GM12878 (cell line): Measurements from ENCODE around the gene ROBO1. TPM values are rescaled to one million over a fixed set of nuclear protein-coding genes. Genes with fewer than 3 reads are reported as not detected.

Experiments used
- ATAC-seq: fragments of 200-7000 bp; cut with Tn5 transposase; 3 replicates; pipeline ENCODE4 v1.9.1; 2020; ENCODE audit warnings: mild to moderate bottlenecking, moderate library complexity
- BruUV-seq: library from RNA; stranded (reverse); fragments of 400-500 nt; replicated peaks from 2 replicates; lab custom pipeline; 2021; lab: Mats Ljungman, UMichigan
- CTCF ChIA-PET: fragments of 300-600 bp; sonication (Branson Sonifier 250); formaldehyde crosslinking; extraction: SDS; loops from one replicate; lab custom pipeline; 2021; ENCODE audit warnings: inconsistent platforms; lab: Yijun Ruan, JAX
- POLR2A ChIA-PET: fragments of 350-600 bp; formaldehyde crosslinking; extraction: SDS; loops from one replicate; lab custom pipeline; 2021; ENCODE audit warnings: inconsistent platforms; lab: Charles Lee
- RAD21 ChIA-PET: fragments of 300-600 bp; sonication (Branson Sonifier 250); formaldehyde crosslinking; loops from one replicate; lab custom pipeline; 2023; ENCODE audit warnings: antibody characterized with exemption; ENCODE audit not compliant: unreplicated experiment; lab: Charles Lee
- SMC1A ChIA-PET: fragments of 300-600 bp; sonication (Branson Sonifier 250); formaldehyde crosslinking; loops from one replicate; lab custom pipeline; 2023; ENCODE audit not compliant: unreplicated experiment, uncharacterized antibody; lab: Charles Lee
- DNase-seq: peaks from one replicate; pipeline ENCODE4 v3.0.0-alpha.2; 2011; ENCODE audit warnings: low read depth, low spot score
- FAIRE-seq: peaks from 3 replicates; lab custom pipeline; 2011; peaks lifted over from hg19 to GRCh38; lab: Jason Lieb, UNC
- H2AFZ ChIP-seq: 2 replicates; pipeline ENCODE4 v1.6.0; 2011; ENCODE audit warnings: low read depth, low read length, control low read depth; ENCODE audit not compliant: control insufficient read depth
- H3K27ac ChIP-seq: 2 replicates; pipeline ENCODE4 v1.5.1; 2011; ENCODE audit warnings: control low read depth; ENCODE audit not compliant: control insufficient read depth, insufficient read depth
- H3K27me3 ChIP-seq, 2 experiments: replicated peaks in 1 of 2; 2 replicates each; pipeline versions ENCODE4 v1.6.0 to v1.6.1; 2011; ENCODE audit warnings: low read length in 1 of 2; ENCODE audit not compliant: control insufficient read depth in 2 of 2, insufficient read depth in 2 of 2
- H3K36me3 ChIP-seq, 2 experiments: 2 replicates each; pipeline ENCODE4 v1.5.1; 2011; ENCODE audit warnings: low read length in 1 of 2; ENCODE audit not compliant: control insufficient read depth in 2 of 2, insufficient read depth in 2 of 2
- H3K4me1 ChIP-seq: 2 replicates; pipeline ENCODE4 v1.6.1; 2011; ENCODE audit warnings: mild to moderate bottlenecking, low read length, moderate library complexity, mixed read lengths; ENCODE audit not compliant: control insufficient read depth, insufficient read depth
- H3K4me2 ChIP-seq: 2 replicates; pipeline ENCODE4 v1.6.0; 2011; ENCODE audit warnings: control low read depth; ENCODE audit not compliant: control insufficient read depth, insufficient read depth
- H3K4me3 ChIP-seq: fragments of 200-600 bp; sonication (generic); 2 replicates; pipeline ENCODE4 v1.5.1; 2016
- H3K79me2 ChIP-seq: 2 replicates; pipeline ENCODE4 v1.6.0; 2011; ENCODE audit warnings: low read length; ENCODE audit not compliant: control insufficient read depth, insufficient read depth
- H3K9ac ChIP-seq: 2 replicates; pipeline ENCODE4 v1.8.0; 2011; ENCODE audit warnings: low read length, control low read depth, mixed read lengths; ENCODE audit not compliant: control insufficient read depth, insufficient read depth
- H3K9me3 ChIP-seq: replicated peaks from 3 replicates; pipeline ENCODE4 v1.5.1; 2011; ENCODE audit warnings: mild to moderate bottlenecking, low read length; ENCODE audit not compliant: control insufficient read depth, insufficient read depth
- H4K20me1 ChIP-seq: 2 replicates; pipeline ENCODE4 v1.6.0; 2011; ENCODE audit not compliant: control insufficient read depth, insufficient read depth
- BCLAF1 ChIP-seq: fragments of 450-650 bp; IDR thresholded peaks from 2 replicates; pipeline ENCODE4 v1.6.1; 2017; ENCODE audit warnings: antibody characterized with exemption, mild to moderate bottlenecking, moderate library complexity
- CREM ChIP-seq: IDR thresholded peaks from 2 replicates; pipeline ENCODE4 v1.6.1; 2014; ENCODE audit warnings: antibody characterized with exemption, low read depth
- E2F8 ChIP-seq: fragments of 450-650 bp; IDR thresholded peaks from 2 replicates; pipeline ENCODE4 v1.6.1; 2018; ENCODE audit warnings: mild to moderate bottlenecking, low read depth, moderate library complexity; ENCODE audit not compliant: partially characterized antibody
- HDAC2 ChIP-seq: fragments of 200-600 bp; sonication (generic); IDR thresholded peaks from 2 replicates; pipeline ENCODE4 v1.6.1; 2017
- HDAC6 ChIP-seq: fragments of 200-600 bp; sonication (generic); IDR thresholded peaks from one replicate; pipeline ENCODE4 v1.8.0; 2017; ENCODE audit warnings: antibody characterized with exemption; ENCODE audit not compliant: unreplicated experiment
- RCOR1 ChIP-seq: conservative IDR thresholded peaks from 2 replicates; pipeline ENCODE4 v1.6.1; 2012; ENCODE audit warnings: low read depth, low read length, improper control_type of control experiment
- RUNX3 ChIP-seq: IDR thresholded peaks from 2 replicates; pipeline ENCODE4 v1.6.1; 2012; ENCODE audit warnings: low read length, inconsistent platforms
- WGBS: methylation state at CpG from one replicate; pipeline ENCODE4 v1.1.6; 2016; ENCODE audit warnings: low lambda C conversion rate; ENCODE audit not compliant: insufficient replicate concordance, insufficient coverage; ENCODE audit errors: missing lambda C conversion rate; 5-methylcytosine and 5-hydroxymethylcytosine counted together
- in situ Hi-C: fragments of 300-500 bp; cut with MboI; formaldehyde crosslinking; loops from 9 replicates; pipeline ENCODE4 v1.14.3; 2018; ENCODE audit warnings: mixed read lengths
- intact Hi-C: fragments of 100-400 bp; cut with micrococcal nuclease; formaldehyde crosslinking; loops from one replicate; pipeline ENCODE4 v1.14.2; 2022; ENCODE audit not compliant: unreplicated experiment
- polyA plus RNA-seq, 11 experiments: library from polyadenylated mRNA; depleted of rRNA in 4 of 11; unstranded in 6 of 11; stranded (reverse) in 5 of 11; fragments of >200 nt; fragmentation: Nextera tagmentation in 4 of 11; fragmentation: Illumina TruSeq in 1 of 11; extraction: Ambion mirVana in 4 of 11; extraction: Trizol in 1 of 11; gene quantifications; 1 replicate in 1 of 11; 2 replicates in 10 of 11; pipeline versions ENCODE4 v1.2.1 to v1.2.3, GENCODE V29; 2011 to 2016; ENCODE audit warnings: inconsistent platforms in 2 of 11, missing spikeins in 2 of 11, low read depth in 1 of 11
- total RNA-seq, 4 experiments: library from RNA; depleted of rRNA in 3 of 4; stranded (reverse); fragments of >200 nt in 3 of 4; fragmentation: Illumina TruSeq in 1 of 4; extraction: Trizol in 1 of 4; gene quantifications; 2 replicates each; pipeline versions ENCODE4 v1.2.1 to v1.2.3, GENCODE V29; 2013 to 2021

Gene ROBO1
- total and polyA plus RNA-seq, 10 of the 15 experiments (the other 5 are each of a cell fraction or from before 2014, with no cell fraction given), result 0.29 to 46.5 (median 1.2) TPM

- no peak for TF ChIP-seq BCLAF1
- TF ChIP-seq CREM, result no peak
- no peak for TF ChIP-seq HDAC2
- TF ChIP-seq E2F8, result no peak
- TF ChIP-seq, all 136 proteins: peak for 0
These were observed 738.9 kb downstream of the ROBO1 start (continued) for GRCh38 chr3:79028916-79029315.

- in situ Hi-C loops, result loop anchor here (5.0 kb wide), 1 partner anchor 365 kb away; no protein-coding TSS in a partner anchor
These were observed 740.2 kb downstream of the ROBO1 start for GRCh38 chr3:79027593-79027992.

More at GRCh38 chr3:79027593-79027992, 740.2 kb downstream of the ROBO1 start:
- 58% methylated on average over 2 of the region's 2 CpGs for WGBS
- H3K27me3 ChIP-seq, result no peaks in the 10 kb centered on the region
- no TSS peak for BruUV-seq
- RAD21 ChIA-PET, result interaction anchor here (0.6 to 1.8 kb wide), 4 partner anchors 39 to 465 kb away, joined by 3 to 5 read pairs (median 4); no protein-coding TSS in a partner anchor
- intact Hi-C loops, result no loop called here
- no peak for TF ChIP-seq HDAC6
- TF ChIP-seq RCOR1, result no peak
- TF ChIP-seq RUNX3, result no peak
- TF ChIP-seq, all 136 proteins: peak for 0
- H3K4me3 ChIP-seq, result no peak overlapping the region
- no peaks in the 10 kb centered on the region for H4K20me1 ChIP-seq
- CTCF ChIA-PET, result interaction anchor here (0.7 to 2.3 kb wide), 3 partner anchors 11 to 382 kb away, joined by 3 to 7 read pairs (median 3); no protein-coding TSS in a partner anchor
- no peaks in the 10 kb centered on the region for H3K36me3 ChIP-seq
- no peak overlapping the region for H3K4me2 ChIP-seq
- no peak overlapping the region for H3K27ac ChIP-seq
- no peaks in the 10 kb centered on the region for H3K79me2 ChIP-seq
- no peaks in the 10 kb centered on the region for H3K9me3 ChIP-seq
- POLR2A ChIA-PET, result interaction anchor here (1.4 kb wide), 1 partner anchor 358 kb away, joined by 3 read pairs; no protein-coding TSS in a partner anchor
- no peaks in the 10 kb centered on the region for H3K4me1 ChIP-seq
- H2AFZ ChIP-seq, result no peak overlapping the region
- ATAC-seq, result no peak
- no peak for DNase-seq
- no peak for FAIRE-seq
- H3K9ac ChIP-seq, result no peak overlapping the region
- SMC1A ChIA-PET, result interaction anchor here (1.1 to 1.5 kb wide), 3 partner anchors 11 to 373 kb away, joined by 3 to 4 read pairs (median 4); no protein-coding TSS in a partner anchor
